AG08396 (cell line): ENCODE data around the gene ECEL1.
"Not testable (repeated sequence)": the region's sequence is repeated elsewhere in the genome, so short reads cannot be mapped to it uniquely, and the experiment has no call there.

Experiments
- DNase-seq: peaks from one replicate; pipeline ENCODE4 v3.0.0; 2012; ENCODE audit warnings: low spot score, mixed read lengths

ECEL1 gene

GRCh38 chr2:232458661-232459418 is 28.8 kb downstream of the ECEL1 start:
- no peak for DNase-seq

- no peak for DNase-seq
Observed at GRCh38 chr2:232458051-232458660, 29.5 kb downstream of the ECEL1 start.

- DNase-seq, result no peak
Observed at GRCh38 chr2:232457121-232458011, 30.3 kb downstream of the ECEL1 start.

GRCh38 chr2:232456296-232457120 is 31.1 kb downstream of the ECEL1 start:
- DNase-seq, result no peak

GRCh38 chr2:232455426-232456255 is 32.0 kb downstream of the ECEL1 start, which contains the start of gene ALPI:
ALPI (plus strand) TSS chr2:232456153; CDS start chr2:232456200, 47 bp downstream.
- DNase-seq, result no peak

- no peak for DNase-seq
Observed at GRCh38 chr2:232454630-232455029, 33.0 kb downstream of the ECEL1 start.

GRCh38 chr2:232451645-232452044 is 36.0 kb downstream of the ECEL1 start:
- not testable (repeated sequence) for DNase-seq

GRCh38 chr2:232449964-232450363 is 37.7 kb downstream of the ECEL1 start:
- DNase-seq, result peak; percentile 1

GRCh38 chr2:232448304-232448690 is 39.3 kb downstream of the ECEL1 start:
- DNase-seq, result no peak

GRCh38 chr2:232447638-232448303 is 39.9 kb downstream of the ECEL1 start:
- no peak for DNase-seq

GRCh38 chr2:232447091-232447620 is 40.5 kb downstream of the ECEL1 start:
- peak; percentile 7 for DNase-seq

GRCh38 chr2:232446266-232446777 is 41.3 kb downstream of the ECEL1 start:
- DNase-seq, result peak; percentile 3

GRCh38 chr2:232445149-232445885 is 42.3 kb downstream of the ECEL1 start:
- DNase-seq, result not testable (repeated sequence)

- DNase-seq, result peak; percentile 80
Observed at GRCh38 chr2:232444409-232445148, 43.1 kb downstream of the ECEL1 start.

- not testable (repeated sequence) for DNase-seq
Observed at GRCh38 chr2:232443669-232444408, 43.8 kb downstream of the ECEL1 start.

GRCh38 chr2:232443047-232443446 is 44.6 kb downstream of the ECEL1 start:
- not testable (repeated sequence) for DNase-seq

- DNase-seq, result not testable (repeated sequence)
Observed at GRCh38 chr2:232442431-232442830, 45.2 kb downstream of the ECEL1 start.
